Cardiac muscle cell (in vitro differentiated cells and primary cell): ENCODE measurements around the gene FBXO3. TPM values are rescaled to one million over a fixed set of nuclear protein-coding genes. Genes with fewer than 3 reads are reported as not detected.

ENCODE experiments used
- DNase-seq, 2 donors: peaks; one replicate each; pipeline versions ENCODE4 v3.0.0 to v3.0.0-alpha.2; 2010 to 2017; ENCODE audit warnings: low read depth in 1 of 2, low spot score in 1 of 2
- H3K27ac ChIP-seq: fragments of 200-600 bp; sonication (generic); 2 replicates; pipeline ENCODE4 v1.5.1; 2016
- H3K27me3 ChIP-seq: fragments of 200-600 bp; sonication (generic); 2 replicates; pipeline ENCODE4 v1.6.0; 2016; ENCODE audit warnings: control low read depth
- H3K36me3 ChIP-seq: fragments of 200-600 bp; sonication (generic); 2 replicates; pipeline ENCODE4 v1.5.1; 2016; ENCODE audit warnings: control low read depth
- H3K4me1 ChIP-seq: fragments of 200-600 bp; sonication (generic); 2 replicates; pipeline ENCODE4 v1.8.1; 2017; ENCODE audit warnings: low read depth, mild to moderate bottlenecking, mixed run types
- H3K4me3 ChIP-seq: fragments of 200-600 bp; sonication (generic); 2 replicates; pipeline ENCODE4 v1.5.1; 2016; ENCODE audit warnings: mild to moderate bottlenecking
- H3K9me3 ChIP-seq: fragments of 200-600 bp; sonication (generic); 2 replicates; pipeline ENCODE4 v1.5.1; 2017; ENCODE audit warnings: low read depth, mild to moderate bottlenecking, control low read depth
- polyA plus RNA-seq: library from polyadenylated mRNA; unstranded; fragments of >200 nt; fragmentation: Nextera tagmentation; extraction: Ambion mirVana; gene quantifications from 2 replicates; pipeline ENCODE4 v1.2.1, GENCODE V29; 2016
- total RNA-seq: library from RNA; depleted of rRNA; stranded (reverse); fragments of >200 nt; gene quantifications from 2 replicates; pipeline ENCODE4 v1.2.3, GENCODE V29; 2016
- TF ChIP-seq, protein P1 (sequence below): IDR thresholded peaks from 2 replicates; pipeline ENCODE4 v1.5.1; 2012; ENCODE audit warnings: low read depth, mild to moderate bottlenecking, low read length

Gene FBXO3
- total and polyA plus RNA-seq, 2 experiments from 2014 or later, result 34.4 to 36.1 TPM

DNA sequence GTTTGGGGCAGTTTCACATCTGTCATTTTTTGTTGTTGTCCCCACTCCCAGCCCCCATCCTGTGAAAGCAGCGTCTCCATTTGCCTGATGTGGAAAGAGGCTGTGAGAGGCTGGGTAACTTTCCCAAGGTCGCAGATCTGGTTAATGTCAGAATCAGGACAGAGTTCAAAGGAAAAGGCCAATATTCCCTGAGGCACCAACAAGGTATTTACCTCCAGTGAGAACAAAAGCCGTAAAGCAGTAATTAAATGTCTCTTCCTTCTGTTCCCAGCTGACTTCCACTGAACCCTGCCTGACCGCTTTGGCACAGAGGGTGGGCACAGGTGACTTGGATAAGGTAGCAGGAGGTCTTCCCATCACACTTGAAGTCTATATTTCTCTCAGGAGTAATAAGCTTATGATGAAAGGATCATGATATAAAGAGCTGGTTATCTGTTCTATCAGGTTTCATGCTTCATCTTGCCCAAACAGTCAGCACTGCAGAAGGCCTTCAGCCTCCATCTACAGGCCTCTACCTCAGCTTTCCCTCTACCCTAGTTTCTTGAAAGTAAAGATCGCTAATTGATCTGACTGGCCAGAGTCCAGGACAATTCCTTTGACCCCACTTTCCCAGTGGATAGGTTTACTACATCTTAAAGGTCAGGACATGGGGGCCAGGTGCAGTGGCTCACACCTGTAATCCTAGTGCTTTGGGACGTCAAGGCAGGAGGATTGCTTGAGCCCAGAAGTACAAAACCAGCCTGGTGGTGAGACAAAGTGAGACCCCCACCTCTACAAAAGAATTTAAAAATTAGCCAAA is 83.1 kb downstream of the FBXO3 start:
- Histone ChIP-seq H3K4me1 (peaks cover 5% of the 10 kb centered on the region), H3K9me3 (no peaks in the 10 kb centered on the region), H3K27ac (no peak overlapping the region), H3K36me3 (no peaks in the 10 kb centered on the region), H3K27me3 (no peaks in the 10 kb centered on the region), H3K4me3 (no peak overlapping the region)
- DNase-seq, result peak in 1 of 2 donors; percentile 38
- TF ChIP-seq, protein P1, sequence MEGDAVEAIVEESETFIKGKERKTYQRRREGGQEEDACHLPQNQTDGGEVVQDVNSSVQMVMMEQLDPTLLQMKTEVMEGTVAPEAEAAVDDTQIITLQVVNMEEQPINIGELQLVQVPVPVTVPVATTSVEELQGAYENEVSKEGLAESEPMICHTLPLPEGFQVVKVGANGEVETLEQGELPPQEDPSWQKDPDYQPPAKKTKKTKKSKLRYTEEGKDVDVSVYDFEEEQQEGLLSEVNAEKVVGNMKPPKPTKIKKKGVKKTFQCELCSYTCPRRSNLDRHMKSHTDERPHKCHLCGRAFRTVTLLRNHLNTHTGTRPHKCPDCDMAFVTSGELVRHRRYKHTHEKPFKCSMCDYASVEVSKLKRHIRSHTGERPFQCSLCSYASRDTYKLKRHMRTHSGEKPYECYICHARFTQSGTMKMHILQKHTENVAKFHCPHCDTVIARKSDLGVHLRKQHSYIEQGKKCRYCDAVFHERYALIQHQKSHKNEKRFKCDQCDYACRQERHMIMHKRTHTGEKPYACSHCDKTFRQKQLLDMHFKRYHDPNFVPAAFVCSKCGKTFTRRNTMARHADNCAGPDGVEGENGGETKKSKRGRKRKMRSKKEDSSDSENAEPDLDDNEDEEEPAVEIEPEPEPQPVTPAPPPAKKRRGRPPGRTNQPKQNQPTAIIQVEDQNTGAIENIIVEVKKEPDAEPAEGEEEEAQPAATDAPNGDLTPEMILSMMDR, result no peak

Other genes with a start within 250 kb of the FBXO3 start
- gene C11orf91, start 73.7 kb downstream of the FBXO3 start, total RNA-seq, result not detected in 2 replicates
- gene C11orf91, start 73.7 kb downstream of the FBXO3 start, polyA plus RNA-seq, result 0.23 TPM in 1 of 2 replicates, not detected in the other
- gene CD59, start 38.1 kb downstream of the FBXO3 start, total RNA-seq, result 60.6 and 61.1 TPM in 2 replicates
- gene CD59, start 38.1 kb downstream of the FBXO3 start, polyA plus RNA-seq, result 97.1 and 108 TPM in 2 replicates
- 25.6 and 28.6 TPM in 2 replicates for gene LMO2, start 117.6 kb upstream of the FBXO3 start, total RNA-seq
- 27.7 and 33.4 TPM in 2 replicates for gene LMO2, start 117.6 kb upstream of the FBXO3 start, polyA plus RNA-seq